Measurements from ENCODE around the gene CALU. TPM values are rescaled to one million over a fixed set of nuclear protein-coding genes. Genes with fewer than 3 reads are reported as not detected.

CALU gene
- total RNA-seq, 2 donors from 2014 or later: 27.5 to 41.7 TPM

GRCh38 chr7:128732521-128733277, 6.5 kb upstream of the CALU start:
- Mint-ChIP-seq H3K36me3 (ENCODE audit: low read depth) (no peaks in the 10 kb centered on the region), H3K9me3 (no peaks in the 10 kb centered on the region), H3K4me1 (no peaks in the 10 kb centered on the region), H3K27me3 (peaks cover 15% of the 10 kb centered on the region), H3K4me3 (no peak overlapping the region), H3K27ac (no peak overlapping the region)
- no peak for ATAC-seq (replicated peaks)

GRCh38 chr7:128733278-128733645, 5.9 kb upstream of the CALU start:
- no peaks in the 10 kb centered on the region for H3K9me3 Mint-ChIP-seq
- H3K27ac Mint-ChIP-seq: no peak overlapping the region
- ATAC-seq (replicated peaks): no peak

DNA sequence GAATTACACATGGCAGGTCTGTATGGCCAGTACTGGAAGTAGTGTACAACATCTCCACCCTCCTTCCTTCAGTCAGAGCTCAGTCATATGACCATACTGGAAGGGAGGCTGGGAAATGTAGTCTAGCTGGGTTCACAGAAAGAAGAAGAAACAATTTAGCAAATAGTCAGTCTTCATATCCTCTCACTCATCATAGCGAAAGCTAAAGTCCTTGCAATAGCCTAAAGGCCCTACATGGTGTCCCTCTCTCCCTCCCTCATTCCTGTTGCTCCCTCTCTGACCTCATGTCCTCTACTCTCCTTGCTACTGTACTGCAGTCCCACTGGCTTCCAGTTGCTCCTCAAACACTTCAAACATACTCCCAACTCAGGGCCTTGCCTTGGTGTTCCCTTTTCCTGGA, 4.3 kb upstream of the CALU start:
- Mint-ChIP-seq H3K27me3 (peaks cover 13% of the 10 kb centered on the region), H3K4me1 (peaks cover 4% of the 10 kb centered on the region), H3K9me3 (no peaks in the 10 kb centered on the region), H3K4me3 (no peak overlapping the region), H3K27ac (no peak overlapping the region), H3K36me3 (ENCODE audit: low read depth) (peaks cover 8% of the 10 kb centered on the region)
- no peak for ATAC-seq (replicated peaks)

More at GRCh38 chr7:128733278-128733645, 5.9 kb upstream of the CALU start:
- H3K4me3 Mint-ChIP-seq: no peak overlapping the region
- H3K36me3 Mint-ChIP-seq (ENCODE audit: low read depth): no peaks in the 10 kb centered on the region
- H3K27me3 Mint-ChIP-seq: peaks cover 13% of the 10 kb centered on the region
- no peaks in the 10 kb centered on the region for H3K4me1 Mint-ChIP-seq

GRCh38 chr7:128735436-128735835, 3.7 kb upstream of the CALU start:
- peaks cover 4% of the 10 kb centered on the region for H3K4me1 Mint-ChIP-seq
- no peak for ATAC-seq (replicated peaks)
- H3K27me3 Mint-ChIP-seq: peaks cover 13% of the 10 kb centered on the region
- no peaks in the 10 kb centered on the region for H3K9me3 Mint-ChIP-seq
- no peak overlapping the region for H3K4me3 Mint-ChIP-seq
- no peak overlapping the region for H3K27ac Mint-ChIP-seq
- H3K36me3 Mint-ChIP-seq (ENCODE audit: low read depth): peaks cover 10% of the 10 kb centered on the region

DNA sequence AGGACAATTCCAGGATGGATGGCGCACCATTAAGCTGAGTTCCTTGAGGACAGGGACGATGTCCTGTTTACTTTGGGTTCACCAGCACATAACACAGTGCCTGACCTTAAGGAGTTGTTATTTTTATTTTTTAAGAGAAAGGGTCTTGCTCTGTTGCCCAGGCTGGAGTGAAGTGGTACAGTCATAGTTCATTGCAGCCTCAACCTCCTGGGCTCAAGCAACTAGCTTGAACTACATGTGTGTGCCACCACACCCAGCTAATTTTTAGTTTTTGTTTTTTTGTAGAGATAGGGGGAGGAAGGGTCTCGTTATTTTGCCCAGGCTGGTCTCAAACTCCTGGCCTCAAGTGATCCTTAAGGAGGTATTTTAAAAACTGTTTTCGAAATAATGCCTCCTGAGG, 1.7 kb upstream of the CALU start:
- no peak for ATAC-seq (replicated peaks)
- no peak overlapping the region for H3K27ac Mint-ChIP-seq

GRCh38 chr7:128737867-128738385, 1.2 kb upstream of the CALU start:
- Mint-ChIP-seq H3K27ac (peak overlapping the region; percentile 93), H3K4me3 (peak overlapping the region; percentile 93), H3K36me3 (ENCODE audit: low read depth) (peaks cover 14% of the 10 kb centered on the region), H3K27me3 (peaks cover 3% of the 10 kb centered on the region), H3K4me1 (peaks cover 17% of the 10 kb centered on the region), H3K9me3 (no peaks in the 10 kb centered on the region)
- no peak for ATAC-seq (replicated peaks)

More for the DNA sequence above, 1.7 kb upstream of the CALU start:
- Mint-ChIP-seq H3K4me1 (peaks cover 16% of the 10 kb centered on the region), H3K27me3 (peaks cover 3% of the 10 kb centered on the region), H3K4me3 (no peak overlapping the region), H3K9me3 (no peaks in the 10 kb centered on the region), H3K36me3 (ENCODE audit: low read depth) (peaks cover 13% of the 10 kb centered on the region)

DNA sequence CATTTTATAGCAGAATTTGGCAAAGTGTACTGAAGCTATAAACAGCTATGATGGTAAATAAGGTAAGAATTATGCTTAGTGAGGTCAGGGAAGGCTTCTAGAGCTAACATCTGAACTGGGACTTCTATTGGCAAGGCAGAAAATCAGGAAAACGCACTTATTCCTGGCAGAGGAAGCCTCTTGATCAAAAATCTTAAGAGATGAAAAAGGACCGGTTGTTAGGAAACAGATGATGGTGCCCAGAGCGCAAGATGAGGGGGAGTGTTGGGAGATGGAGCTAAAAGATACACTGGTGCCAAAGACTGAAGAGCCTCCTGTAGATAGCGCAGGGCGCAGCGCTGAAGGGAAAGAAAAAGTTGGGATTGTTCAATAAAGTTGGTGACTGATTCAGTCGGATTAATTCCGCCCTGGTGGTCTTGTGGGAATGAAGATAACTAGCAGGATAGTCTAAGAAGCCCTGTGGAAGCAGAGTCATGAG, 550 bp upstream of the CALU start:
- H3K27me3 Mint-ChIP-seq: peaks cover 3% of the 10 kb centered on the region
- peaks cover 14% of the 10 kb centered on the region for H3K36me3 Mint-ChIP-seq (ENCODE audit: low read depth)
- H3K4me1 Mint-ChIP-seq: peaks cover 17% of the 10 kb centered on the region
- peak overlapping the region; percentile 93 for H3K4me3 Mint-ChIP-seq
- H3K9me3 Mint-ChIP-seq: no peaks in the 10 kb centered on the region
- peak overlapping the region; percentile 93 for H3K27ac Mint-ChIP-seq
- ATAC-seq (replicated peaks): peak; percentile 32

DNA sequence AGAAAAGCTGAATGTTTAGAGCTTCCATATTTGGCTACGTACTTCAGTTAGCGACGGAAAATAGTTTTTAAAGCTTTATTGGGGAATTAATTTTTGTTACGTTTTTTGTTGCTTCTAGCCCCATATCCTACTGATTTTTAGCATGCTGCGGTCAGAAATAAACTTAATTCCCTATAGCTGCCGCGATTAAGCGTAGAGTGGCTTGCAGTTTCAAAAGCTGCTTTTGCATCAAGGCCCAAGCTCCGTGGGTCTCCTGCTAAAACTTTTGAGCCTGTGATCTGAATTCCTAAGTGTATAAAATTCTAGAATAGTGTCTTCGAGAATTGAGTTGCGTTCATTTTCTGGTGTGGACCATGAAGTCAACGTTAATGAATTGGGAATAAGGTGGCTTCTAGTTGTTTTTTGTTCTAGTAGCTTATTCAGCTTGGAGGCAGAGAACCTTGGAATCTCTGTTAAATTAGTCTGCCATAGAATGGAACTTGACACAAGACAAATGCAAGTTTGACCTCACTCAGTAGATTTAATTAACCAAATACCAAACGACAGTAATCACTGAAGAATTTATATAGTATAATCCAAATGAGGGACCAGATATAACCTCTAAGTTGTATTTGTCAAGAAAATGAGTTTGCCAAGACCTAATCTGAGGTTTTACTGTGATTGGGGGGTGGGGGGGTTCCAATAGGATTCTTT, 977 bp downstream of the CALU start:
- H3K9me3 Mint-ChIP-seq: no peaks in the 10 kb centered on the region
- H3K27me3 Mint-ChIP-seq: peaks cover 1% of the 10 kb centered on the region
- H3K36me3 Mint-ChIP-seq (ENCODE audit: low read depth): peaks cover 24% of the 10 kb centered on the region
- peak overlapping the region; percentile 93 for H3K4me3 Mint-ChIP-seq
- no peak for ATAC-seq (replicated peaks)
- peak overlapping the region; percentile 93 for H3K27ac Mint-ChIP-seq
- peaks cover 24% of the 10 kb centered on the region for H3K4me1 Mint-ChIP-seq

DNA sequence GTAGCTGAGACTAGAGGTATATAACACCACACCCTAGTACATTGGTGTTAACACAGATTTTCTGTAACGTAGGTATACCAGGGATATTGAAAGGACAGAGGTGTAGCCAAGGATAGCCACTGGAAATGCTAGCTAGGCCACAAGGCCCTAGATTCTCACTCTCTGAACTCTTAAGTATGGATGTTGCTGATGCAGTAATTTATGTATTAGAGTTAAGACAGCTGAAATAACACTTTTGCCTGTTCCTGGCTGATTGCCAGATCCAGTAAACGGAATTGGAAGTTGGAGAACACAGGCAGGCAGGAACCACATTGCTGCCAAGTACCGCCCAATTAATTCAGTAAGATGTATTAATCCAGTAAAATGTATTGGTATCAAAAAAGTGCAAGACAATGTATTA, 1.8 kb downstream of the CALU start:
- H3K27ac Mint-ChIP-seq: no peak overlapping the region
- peaks cover 24% of the 10 kb centered on the region for H3K36me3 Mint-ChIP-seq (ENCODE audit: low read depth)
- ATAC-seq (replicated peaks): no peak
- peaks cover 24% of the 10 kb centered on the region for H3K4me1 Mint-ChIP-seq
- no peaks in the 10 kb centered on the region for H3K9me3 Mint-ChIP-seq
- H3K4me3 Mint-ChIP-seq: peak overlapping the region; percentile 93
- no peaks in the 10 kb centered on the region for H3K27me3 Mint-ChIP-seq

- Mint-ChIP-seq H3K9me3 (no peaks in the 10 kb centered on the region), H3K27ac (no peak overlapping the region), H3K4me1 (peaks cover 24% of the 10 kb centered on the region), H3K4me3 (peak overlapping the region; percentile 93), H3K36me3 (ENCODE audit: low read depth) (peaks cover 24% of the 10 kb centered on the region), H3K27me3 (no peaks in the 10 kb centered on the region)
- ATAC-seq (replicated peaks): no peak
Observed at GRCh38 chr7:128741491-128741890, 2.3 kb downstream of the CALU start.

GRCh38 chr7:128742206-128742605, 3.0 kb downstream of the CALU start:
- Mint-ChIP-seq H3K4me3 (no peak overlapping the region), H3K9me3 (no peaks in the 10 kb centered on the region), H3K27ac (no peak overlapping the region), H3K36me3 (ENCODE audit: low read depth) (peaks cover 29% of the 10 kb centered on the region), H3K4me1 (peaks cover 24% of the 10 kb centered on the region), H3K27me3 (no peaks in the 10 kb centered on the region)
- ATAC-seq (replicated peaks): no peak

- Mint-ChIP-seq H3K27me3 (no peaks in the 10 kb centered on the region), H3K4me1 (peaks cover 24% of the 10 kb centered on the region), H3K4me3 (no peak overlapping the region), H3K27ac (no peak overlapping the region), H3K36me3 (ENCODE audit: low read depth) (peaks cover 40% of the 10 kb centered on the region), H3K9me3 (no peaks in the 10 kb centered on the region)
- no peak for ATAC-seq (replicated peaks)
Observed at GRCh38 chr7:128743112-128743772, 4.1 kb downstream of the CALU start.

- ATAC-seq (replicated peaks): no peak
- Mint-ChIP-seq H3K27ac (peak overlapping the region; percentile 70), H3K27me3 (no peaks in the 10 kb centered on the region), H3K4me3 (no peak overlapping the region), H3K36me3 (ENCODE audit: low read depth) (peaks cover 48% of the 10 kb centered on the region), H3K4me1 (peaks cover 20% of the 10 kb centered on the region), H3K9me3 (no peaks in the 10 kb centered on the region)
Observed at GRCh38 chr7:128744366-128744905, 5.3 kb downstream of the CALU start.

DNA sequence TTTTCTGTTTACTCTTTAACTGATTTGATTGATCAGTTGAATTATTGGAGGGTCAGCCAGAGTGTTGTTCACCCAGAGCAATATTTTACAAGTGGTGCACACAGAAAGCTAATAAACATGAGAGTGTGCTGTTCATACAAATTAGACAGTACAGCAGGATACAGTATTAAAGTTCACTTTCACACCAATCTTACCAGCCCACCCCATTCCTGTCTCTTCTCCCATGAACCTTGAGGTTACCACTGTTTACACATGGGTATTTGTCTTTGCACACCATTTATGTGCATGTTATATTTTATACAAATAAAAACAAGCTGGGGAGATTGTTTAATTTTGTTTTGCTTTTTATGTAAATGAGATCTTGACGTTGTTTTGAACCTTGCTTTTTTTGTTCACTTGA, 6.5 kb downstream of the CALU start:
- no peak for ATAC-seq (replicated peaks)
- Mint-ChIP-seq H3K36me3 (ENCODE audit: low read depth) (peaks cover 55% of the 10 kb centered on the region), H3K9me3 (no peaks in the 10 kb centered on the region)

More for the DNA sequence above, 6.5 kb downstream of the CALU start:
- Mint-ChIP-seq H3K27ac (no peak overlapping the region), H3K4me1 (peaks cover 20% of the 10 kb centered on the region), H3K4me3 (no peak overlapping the region), H3K27me3 (no peaks in the 10 kb centered on the region)
